AG04450 (cell line): ENCODE data around the gene TMED1. TPM values are rescaled to one million over a fixed set of nuclear protein-coding genes. Genes with fewer than 3 reads are reported as not detected.

Experiments used
- CTCF ChIA-PET: fragments of 300-600, 350-600 bp; formaldehyde crosslinking; extraction: SDS; loops from one replicate; lab custom pipeline; 2022; ENCODE audit warnings: antibody characterized with exemption, inconsistent platforms; lab: Charles Lee
- POLR2A ChIA-PET: fragments of 350-600 bp; formaldehyde crosslinking; extraction: SDS; loops from one replicate; lab custom pipeline; 2021; ENCODE audit warnings: antibody characterized with exemption, inconsistent platforms; lab: Yijun Ruan, JAX
- DNase-seq: peaks from one replicate; pipeline ENCODE4 v3.0.0-alpha.2; 2011; ENCODE audit warnings: low read depth, low spot score
- H3K27ac ChIP-seq: one replicate; pipeline ENCODE4 v1.5.1; 2012; ENCODE audit warnings: low read depth, low read length, control low read depth
- H3K27me3 ChIP-seq: one replicate; pipeline ENCODE4 v1.6.0; 2012; ENCODE audit warnings: low read length; ENCODE audit not compliant: control insufficient read depth, insufficient read depth
- H3K4me3 ChIP-seq: 2 replicates; pipeline ENCODE4 v1.5.1; 2011; ENCODE audit warnings: mild to moderate bottlenecking, low read depth, low read length, control low read depth
- H3K9me3 ChIP-seq: 2 replicates; pipeline ENCODE4 v1.5.1; 2012; ENCODE audit warnings: low read length; ENCODE audit not compliant: control insufficient read depth, insufficient read depth
- CTCF ChIP-seq: IDR thresholded peaks from 2 replicates; pipeline ENCODE4 v1.5.1; 2011; ENCODE audit warnings: low read depth, low read length, control low read depth, inconsistent platforms
- polyA minus RNA-seq: library from RNA; depleted of rRNA, polyadenylated mRNA; stranded (reverse); fragments of >200 nt; gene quantifications from 2 replicates; pipeline ENCODE4 v1.2.3, GENCODE V29; 2011; rRNA and poly(A)+ RNA removed
- polyA plus RNA-seq: library from polyadenylated mRNA; depleted of rRNA; stranded (reverse); fragments of >200 nt; gene quantifications from 2 replicates; pipeline ENCODE4 v1.2.3, GENCODE V29; 2011; rRNA removed

TMED1 gene
- 42.4 and 48.4 TPM in 2 replicates for polyA plus RNA-seq
- 15.7 and 19.2 TPM in 2 replicates for polyA minus RNA-seq

GRCh38 chr19:10835754-10836478 lies at the start of gene TMED1:
TSS of gene TMED1 (minus strand) at chr19:10836212. CDS start at chr19:10836191, 21 bp downstream.
- DNase-seq, result peak; percentile 97
- peak; percentile 27; the same call in 1 of the 2 replicates for TF ChIP-seq CTCF
- POLR2A ChIA-PET, result interaction anchor here (0.6 to 2.0 kb wide), 11 partner anchors 15 to 595 kb away, joined by 3 to 27 read pairs (median 10); partner anchors contain the start of genes DNM2 and QTRT1
- CTCF ChIA-PET, result interaction anchor here (0.5 to 3.3 kb wide), 11 partner anchors 9 to 118 kb away, joined by 3 to 38 read pairs (median 5); partner anchors contain the start of gene DNM2
- Histone ChIP-seq H3K9me3 (peaks cover 12% of the 10 kb centered on the region), H3K27me3 (no peaks in the 10 kb centered on the region), H3K4me3 (peak within 1 kb of the TSS; percentile 77), H3K27ac (peak within 1 kb of the TSS; percentile 98)

GRCh38 chr19:10885201-10886169 lies 49.5 kb upstream of the TMED1 start:
- ChIA-PET CTCF (interaction anchor here (0.6 to 1.6 kb wide), 5 partner anchors 11 to 21 kb away, joined by 3 to 8 read pairs (median 4); no protein-coding TSS in a partner anchor), POLR2A (interaction anchor here (0.7 kb wide), 1 partner anchor 132 kb away, joined by 3 read pairs; no protein-coding TSS in a partner anchor)
- no peak for TF ChIP-seq CTCF

GRCh38 chr19:10884274-10884673 lies 48.3 kb upstream of the TMED1 start:
- POLR2A ChIA-PET, result no interaction called here
- Histone ChIP-seq H3K27me3 (no peaks in the 10 kb centered on the region), H3K27ac (peak overlapping the region; percentile 39), H3K4me3 (no peak overlapping the region), H3K9me3 (no peaks in the 10 kb centered on the region)
- no peak for DNase-seq
- CTCF ChIA-PET, result interaction anchor here (1.6 kb wide), 1 partner anchor 13 kb away, joined by 8 read pairs; no protein-coding TSS in a partner anchor
- TF ChIP-seq CTCF, result no peak

More at GRCh38 chr19:10885201-10886169, 49.5 kb upstream of the TMED1 start:
- H3K27me3 ChIP-seq, result no peaks in the 10 kb centered on the region
- no peaks in the 10 kb centered on the region for H3K9me3 ChIP-seq
- no peak for DNase-seq
- no peak overlapping the region for H3K4me3 ChIP-seq
- H3K27ac ChIP-seq, result peak overlapping the region; percentile 47

GRCh38 chr19:10882108-10882457 lies 46.1 kb upstream of the TMED1 start:
- H3K9me3 ChIP-seq, result no peaks in the 10 kb centered on the region
- ChIA-PET CTCF (interaction anchor here (0.6 to 2.3 kb wide), 3 partner anchors 9 to 164 kb away, joined by 3 to 6 read pairs (median 4); partner anchors contain the start of gene DNM2), POLR2A (interaction anchor here (1.2 kb wide), 1 partner anchor 308 kb away, joined by 11 read pairs; no protein-coding TSS in a partner anchor)
- no peaks in the 10 kb centered on the region for H3K27me3 ChIP-seq
- no peak for DNase-seq
- no peak overlapping the region for H3K4me3 ChIP-seq
- TF ChIP-seq CTCF, result no peak
- H3K27ac ChIP-seq, result no peak overlapping the region
